ENCODE results near the gene SUPT20HL1.

GRCh38 chrX:24369816-24370215, 9.4 kb downstream of the SUPT20HL1 start:
- TF ChIP-seq CTCF (IDR thresholded peaks at IDR 0.05) (no peak), ZFX (IDR thresholded peaks at IDR 0.05; ENCODE audit: borderline replicate concordance) (no peak)

Measured in 22Rv1 (cell line).